Measurements from ENCODE around the gene KLK1. TPM values are rescaled to one million over a fixed set of nuclear protein-coding genes. Genes with fewer than 3 reads are reported as not detected.

Gene KLK1
- total RNA-seq, 1 experiment from 2014 or later: 0.31 TPM

- Histone ChIP-seq H3K27ac (ENCODE audit: low read length) (no peak overlapping the region), H3K4me1 (ENCODE audit: control insufficient read depth, insufficient read depth, low read length) (no peaks in the 10 kb centered on the region), H3K36me3 (ENCODE audit: control insufficient read depth, insufficient read depth, low read length) (no peaks in the 10 kb centered on the region), H3K4me3 (ENCODE audit: low read depth in 2 of 2, low read length in 2 of 2) (no peak overlapping the region), H3K9me3 (ENCODE audit: control insufficient read depth, insufficient read depth, low read depth, low read length) (no peaks in the 10 kb centered on the region), H3K27me3 (ENCODE audit: control insufficient read depth, insufficient read depth, low read length) (no peaks in the 10 kb centered on the region; the same call in 1 of the 2 replicates)
- ATAC-seq: no peak
- BruUV-seq (replicated peaks): no TSS peak
- intact Hi-C loops (cut with micrococcal nuclease; ENCODE audit: unreplicated experiment): no loop called here
- DNase-seq (ENCODE audit: low read depth, low spot score): no peak
- TF ChIP-seq TCF7L2 (IDR thresholded peaks at IDR 0.05; ENCODE audit: low read depth, low read length) (no peak), POLR2AphosphoS5 (IDR thresholded peaks at IDR 0.05; ENCODE audit: low read depth, low read length) (no peak)
- in situ Hi-C loops (cut with HindIII; ENCODE audit: low pct_unique_long_range_greater_than_20kb, low sequenced_read_pairs): no loop called here
- ChIA-PET CTCF (no interaction called here), POLR2A (no interaction called here)
Observed at GRCh38 chr19:50822661-50823208, 852 bp downstream of the KLK1 start.

- DNase-seq (ENCODE audit: low read depth, low spot score): no peak
- Histone ChIP-seq H3K9me3 (ENCODE audit: control insufficient read depth, insufficient read depth, low read depth, low read length) (no peaks in the 10 kb centered on the region), H3K27ac (ENCODE audit: low read length) (no peak overlapping the region), H3K4me1 (ENCODE audit: control insufficient read depth, insufficient read depth, low read length) (no peaks in the 10 kb centered on the region), H3K36me3 (ENCODE audit: control insufficient read depth, insufficient read depth, low read length) (no peaks in the 10 kb centered on the region), H3K27me3 (ENCODE audit: control insufficient read depth, insufficient read depth, low read length) (no peaks in the 10 kb centered on the region; the same call in 1 of the 2 replicates), H3K4me3 (ENCODE audit: low read depth in 2 of 2, low read length in 2 of 2) (no peak overlapping the region)
- ATAC-seq: no peak
- POLR2A ChIA-PET: no interaction called here
- TF ChIP-seq POLR2AphosphoS5 (IDR thresholded peaks at IDR 0.05; ENCODE audit: low read depth, low read length) (no peak), CTCF (IDR thresholded peaks at IDR 0.05) (no peak), TCF7L2 (IDR thresholded peaks at IDR 0.05; ENCODE audit: low read depth, low read length) (no peak), SIN3A (IDR thresholded peaks at IDR 0.05; ENCODE audit: borderline replicate concordance, insufficient read depth, low read depth, low read length) (no peak), REST (IDR thresholded peaks at IDR 0.05; ENCODE audit: insufficient read depth in 1 of 2, low read depth in 2 of 2, low read length in 1 of 2) (no peak)
- BruUV-seq (replicated peaks): no TSS peak
- in situ Hi-C loops (cut with HindIII; ENCODE audit: low pct_unique_long_range_greater_than_20kb, low sequenced_read_pairs) (no loop called here), intact Hi-C loops (cut with micrococcal nuclease; ENCODE audit: unreplicated experiment) (no loop called here)
- CTCF ChIA-PET: no interaction called here
Observed at GRCh38 chr19:50821622-50822021, 2.0 kb downstream of the KLK1 start.

- in situ Hi-C loops (cut with HindIII; ENCODE audit: low pct_unique_long_range_greater_than_20kb, low sequenced_read_pairs) (no loop called here), intact Hi-C loops (cut with micrococcal nuclease; ENCODE audit: unreplicated experiment) (no loop called here)
- TF ChIP-seq REST (IDR thresholded peaks at IDR 0.05; ENCODE audit: insufficient read depth in 1 of 2, low read depth in 2 of 2, low read length in 1 of 2) (no peak), CTCF (IDR thresholded peaks at IDR 0.05) (no peak)
- Histone ChIP-seq H3K9me3 (ENCODE audit: control insufficient read depth, insufficient read depth, low read depth, low read length) (no peaks in the 10 kb centered on the region), H3K27me3 (ENCODE audit: control insufficient read depth, insufficient read depth, low read length) (no peaks in the 10 kb centered on the region; the same call in 1 of the 2 replicates), H3K36me3 (ENCODE audit: control insufficient read depth, insufficient read depth, low read length) (no peaks in the 10 kb centered on the region), H3K4me3 (ENCODE audit: low read depth in 2 of 2, low read length in 2 of 2) (no peak overlapping the region), H3K27ac (ENCODE audit: low read length) (no peak overlapping the region), H3K4me1 (ENCODE audit: control insufficient read depth, insufficient read depth, low read length) (no peaks in the 10 kb centered on the region)
- DNase-seq (ENCODE audit: low read depth, low spot score) (no peak), ATAC-seq (no peak)
- ChIA-PET CTCF (no interaction called here), POLR2A (no interaction called here)
- BruUV-seq (replicated peaks): no TSS peak
Observed at GRCh38 chr19:50821248-50821612, 2.4 kb downstream of the KLK1 start.

Data from Panc1 (cell line).